Renal cortex interstitium (tissue), 15 donors: Measurements from ENCODE around the gene PDPK1. TPM values are rescaled to one million over a fixed set of nuclear protein-coding genes. Genes with fewer than 3 reads are reported as not detected.

Experiments
- DNase-seq, 11 donors: peaks; one replicate each; pipeline ENCODE4 v3.0.0-alpha.2; 2013; ENCODE audit warnings: low read depth in 9 of 11, low spot score in 4 of 11; ENCODE audit errors: extremely low read depth in 1 of 11
- long read RNA-seq, 16 experiments: transcript quantifications; one replicate each; lab custom pipeline, GENCODE V29; 2026
- polyA plus RNA-seq, 3 donors: library from polyadenylated mRNA; unstranded; fragments of 120-200 nt; gene quantifications; one replicate each; pipeline ENCODE4 v1.2.1, GENCODE V29; 2013; ENCODE audit not compliant: insufficient read length in 3 of 3

Gene PDPK1
- polyA plus RNA-seq = 10 to 100 TPM; 48.9 to 60.3 (median 53.9) TPM
- long read RNA-seq, donor 1, full-length matches to known transcripts = 6 of 12 reads
- long read RNA-seq, donor 1, partial matches to known transcripts = 6 of 12 reads
- long read RNA-seq, donor 1, other reads (novel, unspliced or antisense) = 0 of 12 reads
- long read RNA-seq, donor 2, full-length matches to known transcripts = 9 of 9 reads
- long read RNA-seq, donor 2, partial matches to known transcripts = 0 of 9 reads
- long read RNA-seq, donor 2, other reads (novel, unspliced or antisense) = 0 of 9 reads
- long read RNA-seq, donor 3, full-length matches to known transcripts = 19 of 25 reads
- long read RNA-seq, donor 3, partial matches to known transcripts = 6 of 25 reads
- long read RNA-seq, donor 3, other reads (novel, unspliced or antisense) = 0 of 25 reads
- long read RNA-seq, donor 4, full-length matches to known transcripts = 13 of 13 reads
- long read RNA-seq, donor 4, partial matches to known transcripts = 0 of 13 reads
- long read RNA-seq, donor 4, other reads (novel, unspliced or antisense) = 0 of 13 reads
- long read RNA-seq, donor 5 = 0 reads
- long read RNA-seq, donor 6, full-length matches to known transcripts = 10 of 10 reads
- long read RNA-seq, donor 6, partial matches to known transcripts = 0 of 10 reads
- long read RNA-seq, donor 6, other reads (novel, unspliced or antisense) = 0 of 10 reads
- long read RNA-seq, donor 7, full-length matches to known transcripts = 6 of 6 reads
- long read RNA-seq, donor 7, partial matches to known transcripts = 0 of 6 reads
- long read RNA-seq, donor 7, other reads (novel, unspliced or antisense) = 0 of 6 reads
- long read RNA-seq, donor 8 = 0 reads
- long read RNA-seq, donor 9, full-length matches to known transcripts = 13 of 13 reads
- long read RNA-seq, donor 9, partial matches to known transcripts = 0 of 13 reads
- long read RNA-seq, donor 9, other reads (novel, unspliced or antisense) = 0 of 13 reads
- long read RNA-seq, donor 10, full-length matches to known transcripts = 7 of 7 reads
- long read RNA-seq, donor 10, partial matches to known transcripts = 0 of 7 reads
- long read RNA-seq, donor 10, other reads (novel, unspliced or antisense) = 0 of 7 reads
- long read RNA-seq, donor 11, full-length matches to known transcripts = 12 of 19 reads
- long read RNA-seq, donor 11, partial matches to known transcripts = 7 of 19 reads
- long read RNA-seq, donor 11, other reads (novel, unspliced or antisense) = 0 of 19 reads
- long read RNA-seq, donor 12, full-length matches to known transcripts = 2 of 2 reads
- long read RNA-seq, donor 12, partial matches to known transcripts = 0 of 2 reads
- long read RNA-seq, donor 12, other reads (novel, unspliced or antisense) = 0 of 2 reads
- long read RNA-seq, donor 13 = 0 reads
- long read RNA-seq, donor 14, full-length matches to known transcripts = 9 of 9 reads
- long read RNA-seq, donor 14, partial matches to known transcripts = 0 of 9 reads
- long read RNA-seq, donor 14, other reads (novel, unspliced or antisense) = 0 of 9 reads
- long read RNA-seq, donor 15, full-length matches to known transcripts = 8 of 8 reads
- long read RNA-seq, donor 15, partial matches to known transcripts = 0 of 8 reads
- long read RNA-seq, donor 15, other reads (novel, unspliced or antisense) = 0 of 8 reads
- long read RNA-seq, donor 16, full-length matches to known transcripts = 40 of 55 reads
- long read RNA-seq, donor 16, partial matches to known transcripts = 15 of 55 reads
- long read RNA-seq, donor 16, other reads (novel, unspliced or antisense) = 0 of 55 reads

DNA sequence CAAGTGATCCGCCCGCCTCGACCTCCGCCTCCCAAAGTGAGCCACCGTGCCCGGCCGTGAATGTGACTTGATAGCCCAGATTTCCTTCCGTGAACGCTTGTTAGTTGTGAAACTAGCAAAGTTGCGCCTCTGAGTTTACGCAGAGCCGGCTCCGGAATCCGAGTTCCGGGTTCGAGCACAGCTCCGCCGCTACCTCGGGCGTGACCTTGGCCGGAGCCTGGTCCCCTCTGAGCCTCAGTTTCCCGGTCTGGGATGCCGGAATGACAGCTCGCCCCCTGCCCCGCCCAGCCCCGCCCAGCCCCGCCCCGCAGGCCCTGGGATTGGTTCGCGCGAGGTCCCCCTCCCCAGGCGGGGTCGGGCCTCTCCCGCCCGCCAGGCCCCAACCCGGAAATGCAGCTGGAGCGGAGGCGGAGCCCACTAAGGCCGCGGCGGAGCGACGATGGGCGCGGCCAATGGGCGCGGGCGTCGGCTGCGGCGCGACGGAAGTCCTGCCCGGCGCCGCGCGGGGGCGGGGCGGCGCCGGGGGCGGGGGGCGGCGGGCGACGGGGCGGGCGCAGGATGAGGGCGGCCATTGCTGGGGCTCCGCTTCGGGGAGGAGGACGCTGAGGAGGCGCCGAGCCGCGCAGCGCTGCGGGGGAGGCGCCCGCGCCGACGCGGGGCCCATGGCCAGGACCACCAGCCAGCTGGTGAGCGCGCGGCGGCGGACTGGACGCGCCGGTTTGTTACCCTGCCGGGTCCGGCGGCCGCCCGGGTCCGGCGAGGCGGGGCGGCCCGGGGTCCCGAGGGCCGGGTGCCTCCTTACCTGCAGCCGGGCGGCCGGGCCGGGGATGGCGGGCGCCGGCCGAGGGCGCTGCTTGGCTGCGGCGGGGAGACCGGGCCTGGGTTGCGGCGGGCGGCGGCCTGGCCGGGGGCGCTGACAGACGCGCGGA lies at the start of gene PDPK1:
TSS of gene PDPK1 (plus strand) at position 571 of the 929 bp plus-strand sequence. CDS start at position 663, 92 bp downstream.
- peak in 10 of 11 donors; percentile 81 to 95 (median 92) for DNase-seq

DNA sequence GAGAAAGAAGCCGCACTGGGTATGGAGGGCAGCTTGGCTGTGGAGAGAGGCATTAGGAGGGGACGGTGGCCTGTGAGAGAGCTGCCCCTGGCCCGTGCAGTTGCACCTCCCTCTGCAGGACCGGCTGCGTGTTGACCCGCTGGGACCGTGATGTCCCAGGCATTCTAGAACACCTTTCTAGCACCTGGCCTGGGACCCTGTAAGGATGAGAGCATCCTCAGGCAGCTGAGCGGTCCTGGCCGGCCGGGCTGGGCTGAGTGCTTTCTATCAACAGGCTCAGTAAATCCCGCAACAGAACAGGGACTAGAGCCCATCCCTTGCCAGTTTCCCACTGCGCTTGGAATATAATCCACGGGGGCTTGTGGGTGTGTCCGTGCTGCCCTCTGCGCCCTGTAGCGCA lies 48.2 kb upstream of the PDPK1 start:
- no peak for DNase-seq

DNA sequence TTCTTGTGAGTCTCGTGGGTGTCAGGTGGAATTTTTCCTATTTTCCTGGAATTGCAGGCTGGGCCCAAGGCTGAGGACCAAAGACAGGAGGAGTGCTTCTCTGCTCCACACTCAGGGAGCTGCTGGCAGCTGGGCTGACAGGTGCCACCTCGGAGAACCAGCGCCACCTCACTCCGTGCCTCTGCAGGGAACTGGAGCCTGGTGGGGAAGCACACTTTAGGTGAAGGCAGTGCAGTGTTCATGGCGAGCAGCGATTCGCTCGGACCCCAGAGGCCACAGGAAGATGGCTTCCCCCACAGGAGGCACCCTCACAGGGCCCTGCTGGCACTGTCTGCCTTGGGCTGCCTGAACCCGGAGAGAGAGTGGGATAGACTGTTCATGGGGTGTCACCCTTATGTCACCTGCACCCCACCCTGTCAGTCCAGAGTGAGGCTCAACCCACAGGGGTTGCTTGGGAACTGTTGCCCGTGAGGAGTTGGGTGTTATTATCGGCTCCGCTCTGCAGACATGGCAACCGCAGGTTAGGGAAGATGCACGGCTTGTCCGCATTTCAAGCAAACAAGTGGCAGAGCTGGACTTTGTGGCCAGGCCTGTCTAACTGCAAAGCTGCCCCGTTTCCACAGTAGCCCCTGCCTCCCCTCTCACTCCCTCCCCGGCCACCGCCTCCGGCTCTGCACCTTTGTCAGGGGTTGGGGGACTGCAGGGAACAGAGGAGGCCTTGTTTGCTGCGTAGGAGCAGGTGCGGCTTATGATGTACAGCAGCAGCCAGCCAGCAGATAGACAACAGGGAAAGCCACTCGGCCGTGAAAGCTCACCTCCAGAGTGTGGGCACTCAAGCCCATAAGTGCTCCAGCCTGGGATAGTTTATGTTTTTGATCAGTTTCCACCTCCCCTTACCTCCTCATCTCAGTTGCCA lies 47.4 kb upstream of the PDPK1 start:
- no peak for DNase-seq

DNA sequence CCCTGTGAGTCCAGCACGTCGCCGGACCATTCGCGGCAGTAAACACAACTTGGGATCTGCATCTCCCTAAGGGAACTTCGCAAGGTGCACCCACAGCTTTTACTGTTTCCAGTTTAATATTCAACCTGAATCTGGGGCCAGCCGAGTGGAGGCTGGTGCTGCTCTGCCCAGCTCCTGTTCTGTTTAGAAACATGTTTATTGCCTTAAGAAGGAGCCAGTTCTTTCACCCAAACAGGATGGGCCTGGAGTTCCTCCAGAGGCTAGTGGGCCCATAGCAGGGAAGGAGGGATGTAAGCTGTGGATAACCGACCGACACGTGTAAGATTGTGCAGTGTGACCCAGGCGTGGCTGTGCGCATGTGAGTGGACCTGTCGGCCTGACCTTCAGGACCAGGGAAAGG lies 45.5 kb upstream of the PDPK1 start:
- no peak for DNase-seq

DNA sequence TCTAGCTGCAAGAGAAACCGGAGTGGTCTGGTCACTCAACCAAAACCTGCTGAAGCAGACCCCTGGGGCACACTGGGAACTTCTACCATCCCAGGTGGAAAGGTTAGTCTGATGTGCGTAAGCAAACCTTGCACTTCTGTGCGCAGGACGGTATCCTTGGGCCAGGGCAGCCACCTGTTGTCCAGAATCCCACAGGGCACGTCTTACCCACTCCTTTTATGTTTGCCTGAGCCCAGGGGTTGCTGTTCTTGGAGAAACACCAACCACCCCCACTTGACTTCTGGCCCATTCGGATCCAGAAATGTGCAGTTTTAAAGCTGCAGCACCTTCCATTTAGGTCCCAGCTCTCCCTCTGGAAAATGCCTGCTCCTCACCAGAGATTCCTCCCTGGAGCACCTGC lies 44.2 kb upstream of the PDPK1 start:
- DNase-seq = no peak

DNA sequence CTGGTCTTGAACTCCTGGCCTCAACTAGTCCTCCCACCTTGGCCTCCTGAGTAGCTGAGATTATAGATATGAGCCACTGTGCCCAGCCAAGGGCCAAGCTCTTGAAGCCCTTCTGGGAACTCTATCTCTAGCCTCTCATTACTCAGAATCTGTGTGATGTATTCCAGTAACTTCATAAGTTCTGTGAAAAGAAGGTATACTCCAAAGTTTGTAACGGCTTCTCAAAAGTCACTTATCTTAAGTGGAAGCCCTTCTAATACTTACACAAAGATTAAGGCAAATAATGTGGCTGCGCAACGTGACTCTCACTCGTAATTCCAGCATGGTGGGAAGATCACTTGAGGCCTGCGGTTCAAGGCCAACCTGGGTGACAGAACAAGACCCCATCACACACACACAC lies 43.2 kb upstream of the PDPK1 start:
- DNase-seq = no peak

DNA sequence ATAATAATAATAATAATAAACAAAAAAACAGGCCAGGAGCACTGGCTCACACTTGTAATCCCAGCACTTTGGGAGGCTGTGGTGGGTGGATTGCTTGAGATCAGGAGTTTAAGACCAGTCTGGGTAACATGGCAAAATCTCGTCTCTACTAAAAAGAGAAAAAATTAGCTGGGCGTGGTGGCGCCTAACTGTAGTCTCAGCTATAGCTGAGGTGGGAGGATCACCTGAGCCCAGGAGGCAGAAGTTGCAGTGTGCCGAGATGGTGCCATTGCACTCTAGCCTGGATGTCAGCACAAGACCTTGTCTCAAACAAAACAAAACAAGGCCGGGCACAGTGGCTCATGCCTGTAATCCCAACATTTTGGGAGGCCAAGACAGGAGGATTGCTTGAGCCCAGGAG lies 42.8 kb upstream of the PDPK1 start:
- no peak for DNase-seq

DNA sequence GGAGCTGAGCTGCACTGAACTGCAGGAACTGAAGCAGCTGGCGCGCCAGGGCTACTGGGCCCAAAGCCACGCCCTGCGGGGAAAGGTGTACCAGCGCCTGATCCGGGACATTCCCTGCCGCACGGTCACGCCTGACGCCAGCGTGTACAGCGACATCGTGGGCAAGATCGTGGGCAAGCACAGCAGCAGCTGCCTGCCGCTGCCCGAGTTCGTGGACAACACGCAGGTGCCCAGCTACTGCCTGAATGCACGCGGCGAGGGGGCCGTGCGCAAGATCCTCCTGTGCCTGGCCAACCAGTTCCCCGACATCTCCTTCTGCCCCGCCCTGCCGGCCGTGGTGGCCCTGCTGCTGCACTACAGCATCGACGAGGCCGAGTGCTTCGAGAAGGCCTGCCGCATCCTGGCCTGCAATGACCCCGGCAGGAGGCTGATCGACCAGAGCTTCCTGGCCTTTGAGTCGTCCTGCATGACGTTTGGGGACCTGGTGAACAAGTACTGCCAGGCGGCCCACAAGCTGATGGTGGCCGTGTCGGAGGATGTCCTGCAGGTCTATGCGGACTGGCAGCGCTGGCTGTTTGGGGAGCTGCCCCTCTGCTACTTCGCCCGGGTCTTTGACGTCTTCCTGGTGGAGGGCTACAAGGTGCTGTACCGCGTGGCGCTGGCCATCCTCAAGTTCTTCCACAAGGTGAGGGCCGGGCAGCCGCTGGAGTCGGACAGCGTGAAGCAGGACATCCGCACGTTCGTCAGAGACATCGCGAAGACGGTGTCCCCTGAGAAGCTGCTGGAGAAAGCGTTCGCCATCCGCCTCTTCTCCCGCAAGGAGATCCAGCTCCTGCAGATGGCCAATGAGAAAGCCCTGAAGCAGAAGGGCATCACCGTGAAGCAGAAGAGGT lies 41.4 kb upstream of the PDPK1 start:
- no peak for DNase-seq

DNA sequence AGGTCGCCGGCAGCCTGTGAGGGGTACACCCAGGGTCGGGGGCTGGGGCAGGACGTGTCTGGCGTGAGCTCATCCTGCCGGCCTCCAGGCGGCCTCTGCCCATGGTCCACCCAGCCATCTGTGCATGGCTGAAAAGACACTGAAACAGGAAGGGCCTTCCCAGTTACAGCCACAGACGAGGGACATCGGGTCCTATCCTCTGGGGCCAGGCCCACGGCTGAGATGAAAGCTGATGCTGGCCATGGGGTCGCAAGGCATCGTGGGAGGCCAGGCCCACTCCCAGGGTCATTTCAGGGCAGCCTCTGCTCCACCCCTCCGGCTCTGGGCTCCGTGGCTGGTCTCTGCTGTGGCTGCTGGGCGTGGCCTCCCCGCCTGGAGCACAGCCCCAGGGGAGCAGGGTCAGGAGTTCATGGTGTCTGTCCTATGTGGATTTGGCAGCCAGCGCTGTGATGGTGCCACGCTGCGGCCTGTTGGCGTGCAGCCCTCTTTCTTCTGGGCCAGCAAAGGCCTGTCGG lies 40.6 kb upstream of the PDPK1 start:
- no peak for DNase-seq

DNA sequence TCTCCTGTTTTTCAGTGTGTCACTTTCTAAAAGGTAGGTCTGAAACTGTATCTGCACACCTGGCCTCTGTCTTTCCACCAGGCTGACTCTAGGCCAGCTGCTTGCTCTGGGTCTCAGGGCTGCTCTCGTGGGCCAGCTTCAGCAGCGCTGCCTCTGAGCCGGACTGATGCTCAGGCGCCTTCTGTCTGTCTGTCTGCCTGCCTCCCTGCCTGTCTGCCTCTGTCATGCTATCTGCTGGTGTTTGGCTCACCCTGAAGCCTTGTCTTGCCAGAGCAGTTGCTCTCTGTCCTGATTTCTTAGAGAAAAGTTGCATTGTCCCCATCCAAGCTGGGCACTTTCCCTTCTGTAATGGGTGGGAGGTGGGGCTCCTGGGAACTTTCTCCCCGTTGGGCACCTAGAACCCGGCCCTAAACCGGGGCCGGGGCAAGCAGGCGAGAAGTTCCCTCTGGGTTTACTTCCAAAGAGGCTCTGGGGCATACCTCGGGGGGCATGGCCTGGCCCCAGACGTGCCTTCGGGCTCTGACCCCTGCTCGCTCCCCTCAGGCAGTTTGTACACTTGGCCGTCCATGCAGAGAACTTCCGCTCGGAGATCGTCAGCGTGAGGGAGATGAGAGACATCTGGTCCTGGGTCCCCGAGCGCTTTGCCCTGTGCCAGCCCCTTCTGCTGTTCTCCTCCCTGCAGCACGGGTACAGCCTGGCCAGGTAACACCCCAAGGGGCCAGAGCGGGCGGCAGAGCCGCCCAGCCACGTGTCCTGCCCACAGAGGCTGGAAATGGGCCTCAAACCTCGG lies 39.9 kb upstream of the PDPK1 start:
- DNase-seq = no peak

DNA sequence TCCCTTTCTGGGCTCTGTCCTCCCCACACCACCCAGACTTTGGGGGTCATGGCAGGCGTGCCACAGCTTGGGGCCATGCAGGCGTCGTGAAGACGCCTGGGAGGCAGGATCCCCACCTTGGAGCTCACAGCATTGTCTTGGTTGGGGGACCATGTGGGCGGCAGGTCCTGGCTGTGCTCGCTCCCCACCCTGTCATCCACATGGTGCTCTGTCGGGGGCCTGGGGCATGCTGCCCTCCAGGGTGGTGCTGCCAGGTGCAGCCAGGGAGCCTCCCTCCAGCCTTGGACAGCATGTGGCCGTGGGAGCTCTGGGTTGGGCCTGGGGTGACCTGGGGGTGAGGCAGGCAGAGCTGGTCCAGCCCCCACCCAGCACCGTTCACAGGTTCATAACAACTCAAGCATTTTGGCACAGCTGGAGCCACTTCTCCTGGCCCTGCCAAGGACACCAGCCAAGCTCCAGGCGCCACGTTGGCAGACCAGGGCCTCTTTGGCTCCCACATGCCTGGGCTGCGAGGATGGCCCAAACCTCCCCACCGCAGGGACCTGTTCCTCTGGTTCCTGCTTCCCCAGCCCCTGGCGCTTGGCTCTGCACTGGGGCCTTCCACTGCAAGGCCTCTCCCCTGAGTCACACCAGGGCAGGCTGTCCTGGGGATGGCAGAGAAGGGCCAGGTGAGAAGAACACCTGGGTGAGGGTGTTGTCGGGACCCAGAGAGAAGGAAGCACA lies 39.1 kb upstream of the PDPK1 start:
- no peak for DNase-seq

DNA sequence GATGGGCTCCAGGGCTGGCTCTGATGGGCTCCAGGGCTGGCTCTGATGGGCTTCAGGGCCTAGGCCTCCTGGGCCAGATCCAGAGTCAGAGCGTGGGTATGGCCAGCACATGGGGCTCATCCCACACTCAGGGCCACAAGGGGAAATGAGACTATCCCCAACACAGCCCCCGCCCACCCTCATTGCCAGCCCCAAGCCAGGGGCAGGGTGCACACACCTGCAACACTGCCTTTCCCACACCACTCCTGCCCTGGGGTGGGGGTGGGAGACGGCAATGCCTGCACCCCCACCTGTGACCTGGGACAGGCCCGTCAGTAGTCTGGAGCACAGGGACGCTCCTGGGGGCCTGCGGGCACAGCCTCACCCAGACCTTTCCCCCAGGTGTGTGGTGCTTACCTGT lies 38.4 kb upstream of the PDPK1 start:
- no peak for DNase-seq

DNA sequence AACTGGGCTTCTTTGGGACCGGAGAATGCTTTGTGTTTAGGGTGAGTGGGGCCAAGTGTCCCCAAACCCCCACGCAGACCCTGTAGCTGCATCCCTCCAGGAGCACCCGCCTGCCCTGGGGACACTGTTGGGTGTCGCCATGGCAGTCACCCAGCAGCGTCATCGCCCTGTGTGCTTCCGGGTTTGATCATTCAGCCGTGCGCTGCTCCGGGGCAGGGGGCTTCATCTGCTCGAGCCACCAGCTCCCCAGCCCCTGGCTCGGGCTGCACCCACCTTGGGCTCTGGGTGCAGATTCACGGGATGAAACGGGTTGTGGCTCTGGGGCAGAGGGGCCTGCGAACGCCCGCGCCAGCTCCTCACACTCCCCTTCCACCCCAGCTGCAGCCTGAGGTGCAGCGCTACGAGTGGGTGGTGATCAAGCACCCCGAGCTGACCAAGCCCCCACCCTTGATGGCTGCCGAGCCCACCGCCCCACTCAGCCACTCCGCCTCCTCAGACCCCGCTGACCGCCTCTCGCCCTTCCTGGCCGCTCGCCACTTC lies 37.9 kb upstream of the PDPK1 start:
- no peak for DNase-seq
